Chondrocyte (in vitro differentiated cells): ENCODE data around the gene CDHR3. TPM values are rescaled to one million over a fixed set of nuclear protein-coding genes. Genes with fewer than 3 reads are reported as not detected.

Source experiments
- DNase-seq: peaks from one replicate; pipeline ENCODE4 v3.0.0; 2021; ENCODE audit warnings: mixed read lengths, low spot score
- H3K27ac Mint-ChIP-seq: one replicate; pipeline ENCODE4 v1.8.0; 2021; ENCODE audit warnings: mild to moderate bottlenecking, moderate library complexity, mixed read lengths; ENCODE audit not compliant: unreplicated experiment
- H3K27me3 Mint-ChIP-seq: 2 replicates; pipeline ENCODE4 v1.8.0; 2021; ENCODE audit warnings: low read depth, mixed read lengths
- H3K36me3 Mint-ChIP-seq: 2 replicates; pipeline ENCODE4 v1.8.0; 2021; ENCODE audit warnings: low read depth, mixed read lengths
- H3K4me1 Mint-ChIP-seq: 2 replicates; pipeline ENCODE4 v1.8.0; 2021; ENCODE audit warnings: low read depth, mild to moderate bottlenecking, mixed read lengths
- H3K4me3 Mint-ChIP-seq: one replicate; pipeline ENCODE4 v1.8.0; 2021; ENCODE audit warnings: mild to moderate bottlenecking, moderate library complexity, mixed read lengths; ENCODE audit not compliant: unreplicated experiment
- H3K9me3 Mint-ChIP-seq: 2 replicates; pipeline ENCODE4 v1.8.0; 2021; ENCODE audit warnings: low read depth, mixed read lengths
- total RNA-seq: library from RNA; stranded (reverse); gene quantifications from 3 replicates; pipeline ENCODE4 v1.2.1, GENCODE V29; 2021
- TF ChIP-seq, protein P1 (sequence below): fragments of 200-600 bp; sonication (generic); IDR thresholded peaks from 2 replicates; pipeline ENCODE4 v1.5.0; 2021; ENCODE audit warnings: antibody characterized with exemption, mild to moderate bottlenecking, moderate library complexity

The CDHR3 gene
- total RNA-seq, 1 donor from 2014 or later: 1.0 TPM

- Mint-ChIP-seq H3K4me3 (no peak overlapping the region), H3K9me3 (no peaks in the 10 kb centered on the region), H3K27me3 (peaks cover 3% of the 10 kb centered on the region), H3K36me3 (no peaks in the 10 kb centered on the region), H3K4me1 (peaks cover 27% of the 10 kb centered on the region), H3K27ac (no peak overlapping the region)
- TF ChIP-seq, protein P1, sequence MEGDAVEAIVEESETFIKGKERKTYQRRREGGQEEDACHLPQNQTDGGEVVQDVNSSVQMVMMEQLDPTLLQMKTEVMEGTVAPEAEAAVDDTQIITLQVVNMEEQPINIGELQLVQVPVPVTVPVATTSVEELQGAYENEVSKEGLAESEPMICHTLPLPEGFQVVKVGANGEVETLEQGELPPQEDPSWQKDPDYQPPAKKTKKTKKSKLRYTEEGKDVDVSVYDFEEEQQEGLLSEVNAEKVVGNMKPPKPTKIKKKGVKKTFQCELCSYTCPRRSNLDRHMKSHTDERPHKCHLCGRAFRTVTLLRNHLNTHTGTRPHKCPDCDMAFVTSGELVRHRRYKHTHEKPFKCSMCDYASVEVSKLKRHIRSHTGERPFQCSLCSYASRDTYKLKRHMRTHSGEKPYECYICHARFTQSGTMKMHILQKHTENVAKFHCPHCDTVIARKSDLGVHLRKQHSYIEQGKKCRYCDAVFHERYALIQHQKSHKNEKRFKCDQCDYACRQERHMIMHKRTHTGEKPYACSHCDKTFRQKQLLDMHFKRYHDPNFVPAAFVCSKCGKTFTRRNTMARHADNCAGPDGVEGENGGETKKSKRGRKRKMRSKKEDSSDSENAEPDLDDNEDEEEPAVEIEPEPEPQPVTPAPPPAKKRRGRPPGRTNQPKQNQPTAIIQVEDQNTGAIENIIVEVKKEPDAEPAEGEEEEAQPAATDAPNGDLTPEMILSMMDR: no peak
- no peak for DNase-seq
These were observed 27.8 kb upstream of the CDHR3 start for GRCh38 chr7:105935250-105935649.

GRCh38 chr7:105937411-105937810, 25.7 kb upstream of the CDHR3 start:
- Mint-ChIP-seq H3K4me1 (peaks cover 21% of the 10 kb centered on the region), H3K27ac (no peak overlapping the region), H3K36me3 (no peaks in the 10 kb centered on the region), H3K27me3 (peaks cover 8% of the 10 kb centered on the region), H3K4me3 (no peak overlapping the region), H3K9me3 (no peaks in the 10 kb centered on the region)
- DNase-seq: no peak
- TF ChIP-seq, protein P1: no peak

DNA sequence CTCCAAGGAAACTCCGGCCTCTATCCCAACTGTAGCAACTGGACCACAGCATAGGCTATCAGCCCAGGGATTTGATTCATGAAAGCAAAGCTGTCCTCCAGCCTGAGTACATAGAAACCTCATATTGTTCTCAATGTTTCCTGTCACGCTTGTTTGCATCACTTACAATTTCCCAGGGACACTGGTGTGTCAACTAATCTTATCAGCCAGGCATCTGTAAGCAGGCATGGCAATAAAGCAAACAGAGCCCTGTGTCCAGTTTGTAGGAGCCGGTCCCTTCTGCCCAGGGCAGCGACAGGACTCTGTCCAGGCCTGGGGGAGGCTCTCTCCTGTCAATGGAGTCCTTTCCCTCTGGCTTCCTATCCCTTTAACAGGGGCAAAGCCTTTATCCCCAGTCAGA, 23.0 kb upstream of the CDHR3 start:
- Mint-ChIP-seq H3K36me3 (no peaks in the 10 kb centered on the region), H3K9me3 (no peaks in the 10 kb centered on the region), H3K4me3 (no peak overlapping the region), H3K27me3 (peaks cover 8% of the 10 kb centered on the region), H3K4me1 (no peaks in the 10 kb centered on the region), H3K27ac (no peak overlapping the region)
- TF ChIP-seq, protein P1: no peak
- no peak for DNase-seq

DNA sequence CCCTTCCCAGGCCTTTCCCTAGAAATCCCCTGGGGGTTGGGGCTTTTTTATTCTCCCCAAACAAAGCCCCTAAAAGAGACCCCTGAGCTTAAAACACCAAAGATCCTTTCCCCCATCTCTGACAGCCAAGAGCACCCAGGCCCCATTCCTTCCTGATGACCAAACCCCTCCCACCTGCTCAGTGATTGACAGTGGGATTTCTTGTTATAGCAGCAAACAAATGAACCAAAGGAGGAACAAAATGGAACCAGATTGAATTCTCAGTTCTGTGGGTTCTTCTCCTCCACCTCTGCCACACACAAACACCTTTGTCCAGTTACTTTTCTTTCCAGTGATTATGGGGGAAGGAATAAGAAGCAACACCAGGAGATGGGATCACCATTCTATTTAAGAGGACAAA, 21.5 kb upstream of the CDHR3 start:
- Mint-ChIP-seq H3K27me3 (peaks cover 11% of the 10 kb centered on the region), H3K9me3 (no peaks in the 10 kb centered on the region), H3K4me3 (no peak overlapping the region), H3K4me1 (no peaks in the 10 kb centered on the region), H3K27ac (no peak overlapping the region), H3K36me3 (no peaks in the 10 kb centered on the region)
- DNase-seq: no peak
- TF ChIP-seq, protein P1: no peak

- TF ChIP-seq, protein P1: no peak
- DNase-seq: no peak
- Mint-ChIP-seq H3K9me3 (no peaks in the 10 kb centered on the region), H3K36me3 (no peaks in the 10 kb centered on the region), H3K27ac (no peak overlapping the region), H3K4me3 (no peak overlapping the region), H3K4me1 (no peaks in the 10 kb centered on the region), H3K27me3 (peaks cover 21% of the 10 kb centered on the region)
These were observed 19.6 kb upstream of the CDHR3 start for GRCh38 chr7:105943486-105943885.
